Testis (tissue), 5 donors: Measurements from ENCODE around the gene AKR1A1. TPM values are rescaled to one million over a fixed set of nuclear protein-coding genes. Genes with fewer than 3 reads are reported as not detected.

Source experiments
- DNase-seq: peaks from one replicate; pipeline ENCODE4 v3.0.0-alpha.2; 2019
- H3K27ac ChIP-seq, 2 donors: fragments of 200-600 bp; sonication (generic); one replicate each; pipeline ENCODE4 v1.5.1; 2019
- H3K27me3 ChIP-seq: fragments of 200-600 bp; sonication (generic); one replicate; pipeline ENCODE4 v1.5.1; 2019
- H3K36me3 ChIP-seq: fragments of 200-600 bp; sonication (generic); one replicate; pipeline ENCODE4 v1.5.1; 2017; ENCODE audit warnings: low read depth; ENCODE audit errors: missing control alignments
- H3K4me1 ChIP-seq: fragments of 200-600 bp; sonication (generic); one replicate; pipeline ENCODE4 v1.5.1; 2019
- H3K4me3 ChIP-seq, 2 donors: fragments of 200-600 bp; sonication (generic); one replicate each; pipeline ENCODE4 v1.5.1; 2017 to 2019
- H3K9me3 ChIP-seq: fragments of 200-600 bp; sonication (generic); one replicate; pipeline ENCODE4 v1.5.1; 2017
- CTCF ChIP-seq, 3 experiments: fragments of 450-650 bp in 2 of 3; fragments of 200-600 bp in 1 of 3; sonication (generic) in 1 of 3; IDR thresholded peaks; one replicate each; pipeline ENCODE4 v1.5.1; 2016 to 2019; ENCODE audit warnings: antibody characterized with exemption in 3 of 3, mild to moderate bottlenecking in 2 of 3, moderate library complexity in 1 of 3
- POLR2A ChIP-seq: fragments of 450-650 bp; IDR thresholded peaks from one replicate; pipeline ENCODE4 v1.6.1; 2017; ENCODE audit warnings: antibody characterized with exemption, mild to moderate bottlenecking, moderate library complexity
- WGBS, 2 donors: methylation state at CpG; one replicate each; pipeline ENCODE4 v1.1.5; 2018; 5-methylcytosine and 5-hydroxymethylcytosine counted together
- intact Hi-C: fragments of 100-400 bp; cut with DNase I; formaldehyde crosslinking; loops from one replicate; pipeline ENCODE4 v1.15.1; 2023; ENCODE audit warnings: low total_unique reads
- long read RNA-seq, 2 donors: transcript quantifications; one replicate each; lab custom pipeline, GENCODE V29; 2026
- polyA plus RNA-seq: library from polyadenylated mRNA; stranded (reverse); fragments of 350-450 nt; fragmentation: Illumina TruSeq; extraction: RNeasy Lipid Tissue Mini Kit (QIAGEN cat#74804); gene quantifications from one replicate; pipeline ENCODE4 v1.2.3, GENCODE V29; 2014; ENCODE audit warnings: low read depth, low replicate concordance; ENCODE audit not compliant: insufficient read depth
- total RNA-seq, 2 donors: library from RNA; depleted of rRNA; stranded (reverse); fragments of >200 nt; gene quantifications; one replicate each; pipeline ENCODE4 v1.2.3, GENCODE V29; 2016

The AKR1A1 gene
- total RNA-seq (10 to 100 TPM; 51.1 to 60.1 TPM), polyA plus RNA-seq (63.7 TPM)
- long read RNA-seq, donor 1, transcript AKR1A1-205 (4 exons, 948 nt): minor isoform, 5 of 96 reads
- long read RNA-seq, donor 1, transcript AKR1A1-206 (3 exons, 630 nt): minor isoform, 7 of 96 reads
- long read RNA-seq, donor 1, transcript AKR1A1-201 (9 exons, 1,166 nt): major isoform, 25 of 96 reads
- long read RNA-seq, donor 1, transcript AKR1A1-202 (10 exons, 1,818 nt): minor isoform, 6 of 96 reads
- long read RNA-seq, donor 1, partial matches to known transcripts: 45 of 96 reads
- long read RNA-seq, donor 1, other reads (novel, unspliced or antisense): 0 of 96 reads
- long read RNA-seq, donor 2, transcript AKR1A1-214 (10 exons, 1,360 nt): minor isoform, 6 of 66 reads
- long read RNA-seq, donor 2, transcript AKR1A1-202 (10 exons, 1,818 nt): minor isoform, 6 of 66 reads
- long read RNA-seq, donor 2, transcript AKR1A1-201 (9 exons, 1,166 nt): major isoform, 24 of 66 reads
- long read RNA-seq, donor 2, transcript AKR1A1-206 (3 exons, 630 nt): minor isoform, 9 of 66 reads
- long read RNA-seq, donor 2, partial matches to known transcripts: 16 of 66 reads
- long read RNA-seq, donor 2, other reads (novel, unspliced or antisense): 0 of 66 reads

- H3K36me3 ChIP-seq: no peaks in the 10 kb centered on the region
- peak; percentile 90 for DNase-seq
- H3K4me3 ChIP-seq: peak within 1 kb of the TSS; percentile 48 to 86
- WGBS, 2 donors: 1 to 4% methylated on average over 27 to 35 of the region's 47 CpGs
- intact Hi-C loops: no loop called here
- no peaks in the 10 kb centered on the region for H3K9me3 ChIP-seq
- peak in 1 of 3 experiments; percentile 33 for TF ChIP-seq CTCF (IDR thresholded peaks at IDR 0.05)
- no peak for TF ChIP-seq POLR2A
- peak within 1 kb of the TSS; percentile 77 to 89 for H3K27ac ChIP-seq
- H3K4me1 ChIP-seq: peaks cover 6% of the 10 kb centered on the region
- H3K27me3 ChIP-seq: no peaks in the 10 kb centered on the region
Measured at GRCh38 chr1:45550401-45551351, at the start of gene AKR1A1. Gene AKR1A1 (plus strand): TSS chr1:45550826. CDS start chr1:45561795, 10,969 bp downstream.

GRCh38 chr1:45501505-45501859 is 49.1 kb upstream of the AKR1A1 start:
- 53 to 56% methylated on average over 2 of the region's 2 CpGs for WGBS, 2 donors
- no peak for DNase-seq
- no peak overlapping the region for H3K4me3 ChIP-seq
- intact Hi-C loops: loop anchor here (10.0 kb wide), 1 partner anchor 487 kb away; the partner anchor contains the start of genes HECTD3 and UROD
- H3K9me3 ChIP-seq: no peaks in the 10 kb centered on the region
- H3K27me3 ChIP-seq: no peaks in the 10 kb centered on the region
- peaks cover 8% of the 10 kb centered on the region for H3K4me1 ChIP-seq
- H3K36me3 ChIP-seq: no peaks in the 10 kb centered on the region
- H3K27ac ChIP-seq: no peak overlapping the region
- TF ChIP-seq CTCF (IDR thresholded peaks at IDR 0.05) (no peak), POLR2A (no peak)

- no peak for DNase-seq
- no peaks in the 10 kb centered on the region for H3K9me3 ChIP-seq
- no peak overlapping the region for H3K4me3 ChIP-seq
- H3K4me1 ChIP-seq: peaks cover 8% of the 10 kb centered on the region
- no peak overlapping the region for H3K27ac ChIP-seq
- no peaks in the 10 kb centered on the region for H3K36me3 ChIP-seq
- TF ChIP-seq POLR2A (no peak), CTCF (IDR thresholded peaks at IDR 0.05) (no peak)
- intact Hi-C loops: loop anchor here (10.0 kb wide), 1 partner anchor 489 kb away; the partner anchor contains the start of genes HECTD3 and UROD
- H3K27me3 ChIP-seq: no peaks in the 10 kb centered on the region
- WGBS, 2 donors: 92 to 93% methylated on average over 14 of the region's 14 CpGs
Measured at GRCh38 chr1:45503462-45504360, 46.9 kb upstream of the AKR1A1 start.

GRCh38 chr1:45507195-45507594 is 43.4 kb upstream of the AKR1A1 start:
- H3K4me1 ChIP-seq: no peaks in the 10 kb centered on the region
- H3K9me3 ChIP-seq: no peaks in the 10 kb centered on the region
- no peaks in the 10 kb centered on the region for H3K27me3 ChIP-seq
- WGBS, 2 donors: 95 to 97% methylated on average over 3 to 6 of the region's 6 CpGs
- no peak for DNase-seq
- no peaks in the 10 kb centered on the region for H3K36me3 ChIP-seq
- H3K27ac ChIP-seq: no peak overlapping the region
- H3K4me3 ChIP-seq: no peak overlapping the region
- intact Hi-C loops: loop anchor here (10.0 kb wide), 1 partner anchor 492 kb away; the partner anchor contains the start of genes HECTD3 and UROD
- TF ChIP-seq POLR2A: no peak
- TF ChIP-seq CTCF (IDR thresholded peaks at IDR 0.05): no peak
